NCI-H748 treated with DMSO at 0.1 percent for 48 hours (cell line): ENCODE measurements around the gene SIRPD.

Source experiments
- DNase-seq: peaks from one replicate; lab custom pipeline; 2025; lab: John Stamatoyannopoulos, UW

The SIRPD gene

DNA sequence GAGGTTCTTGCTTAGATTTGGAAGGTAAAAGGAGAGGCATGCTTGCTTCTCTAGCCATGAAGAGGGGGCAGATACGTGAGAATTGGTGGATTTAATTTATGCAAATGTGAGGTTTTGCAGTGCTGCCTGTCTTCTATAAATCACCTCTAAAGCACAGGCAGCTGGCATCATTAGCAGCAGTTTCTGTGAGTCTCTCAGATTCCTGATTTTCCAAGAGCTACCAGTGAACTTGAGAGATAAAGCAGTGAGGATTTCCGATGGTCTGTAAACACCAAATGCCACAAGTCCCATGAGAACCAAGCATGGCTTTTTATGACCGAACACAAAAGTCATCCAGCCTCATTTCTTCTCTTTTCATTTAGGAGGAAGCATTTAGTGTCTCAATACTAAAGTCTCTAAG, 63.1 kb downstream of the SIRPD start:
- no peak for DNase-seq

DNA sequence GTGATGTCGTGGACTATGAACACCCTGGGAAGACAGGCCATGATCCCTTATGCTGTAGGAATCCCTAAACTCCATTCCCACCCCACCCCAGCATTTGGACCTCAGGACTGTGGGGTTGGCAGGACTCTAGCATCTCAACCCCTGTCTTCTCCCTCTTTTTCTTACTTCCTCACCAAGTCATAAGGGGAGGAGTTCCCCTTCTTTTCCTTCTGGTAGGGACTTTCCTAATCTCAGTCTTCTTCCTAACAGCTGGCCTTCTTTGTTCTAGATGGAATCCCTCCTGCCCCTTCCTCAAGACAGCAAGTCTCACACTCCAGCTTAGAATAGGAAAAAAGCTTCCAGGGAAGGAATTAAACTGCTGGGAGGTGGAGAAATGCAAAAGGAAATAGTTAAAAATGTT, 64.0 kb downstream of the SIRPD start:
- no peak for DNase-seq

DNA sequence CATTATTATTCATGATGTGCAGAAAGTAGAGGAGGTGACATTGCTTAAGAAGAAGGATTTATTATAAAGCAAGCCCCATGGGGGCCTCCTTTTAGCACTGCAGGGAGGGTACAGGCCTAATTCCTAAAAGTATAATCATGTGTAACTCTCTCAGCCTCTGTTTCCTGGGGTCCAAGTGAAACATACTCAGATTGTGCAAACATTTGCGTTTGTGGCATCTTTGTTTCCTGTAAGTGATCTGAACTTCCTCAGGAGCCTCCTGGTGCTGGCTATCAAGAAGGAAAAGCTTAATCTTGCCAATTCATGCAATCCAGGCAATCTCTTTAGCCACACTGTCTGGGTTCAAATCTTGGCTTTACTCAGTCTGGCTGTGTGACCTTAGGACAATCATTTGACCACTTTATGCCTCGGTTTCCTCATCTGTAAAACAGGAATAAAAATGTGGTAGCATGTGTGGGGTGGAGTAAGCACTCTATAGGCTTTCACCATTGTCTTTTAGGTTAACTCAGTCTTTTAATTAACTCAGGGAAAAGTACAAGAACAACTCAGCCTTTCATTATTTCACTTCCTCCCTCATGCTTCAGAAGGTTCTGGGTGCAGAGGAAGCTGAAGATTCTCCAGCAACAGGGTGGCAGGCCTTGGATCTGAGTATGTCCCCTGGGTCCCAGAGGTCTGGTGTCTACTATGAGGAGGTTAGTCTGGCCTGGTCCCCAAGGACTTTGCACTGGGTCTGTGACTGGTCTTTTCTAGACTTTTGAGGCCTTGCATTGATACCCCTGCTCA, 65.5 kb downstream of the SIRPD start:
- no peak for DNase-seq

DNA sequence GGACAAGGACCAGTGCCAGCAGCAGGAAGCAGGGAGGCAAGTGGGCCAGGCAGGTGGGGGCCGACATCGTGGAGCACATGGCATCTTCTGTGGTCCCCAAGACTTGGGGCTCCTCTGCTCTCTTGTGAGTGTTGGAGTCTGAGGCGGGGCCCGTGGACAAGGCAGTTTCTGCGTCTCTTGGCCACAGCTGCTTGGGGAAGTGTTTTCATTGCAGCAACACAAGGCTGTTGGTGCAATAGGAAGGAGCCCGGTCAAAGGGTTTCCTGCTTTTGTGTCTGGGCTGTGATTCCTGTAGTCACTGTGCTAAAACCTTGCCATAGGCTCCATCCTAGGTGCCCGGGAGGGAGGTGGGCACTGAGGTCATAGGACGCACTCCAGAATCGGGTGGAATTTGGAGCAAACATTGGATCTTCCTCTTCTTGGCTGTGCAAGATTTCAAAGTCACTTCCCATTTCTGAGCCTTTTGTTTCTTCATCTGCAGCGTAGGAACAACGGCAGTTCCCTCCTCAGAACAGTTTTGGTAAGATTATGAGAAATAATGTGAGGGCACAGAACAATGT, 66.1 kb downstream of the SIRPD start, which contains the start of gene SIRPB2:
SIRPB2 (minus strand) TSS at position 140 of the 560 bp plus-strand sequence; CDS start at position 79, 61 bp downstream.
- DNase-seq: no peak

GRCh38 chr20:1490643-1491195, 66.8 kb downstream of the SIRPD start:
- no peak for DNase-seq

- DNase-seq: no peak
Observed at GRCh38 chr20:1489764-1490436, 67.6 kb downstream of the SIRPD start.

DNA sequence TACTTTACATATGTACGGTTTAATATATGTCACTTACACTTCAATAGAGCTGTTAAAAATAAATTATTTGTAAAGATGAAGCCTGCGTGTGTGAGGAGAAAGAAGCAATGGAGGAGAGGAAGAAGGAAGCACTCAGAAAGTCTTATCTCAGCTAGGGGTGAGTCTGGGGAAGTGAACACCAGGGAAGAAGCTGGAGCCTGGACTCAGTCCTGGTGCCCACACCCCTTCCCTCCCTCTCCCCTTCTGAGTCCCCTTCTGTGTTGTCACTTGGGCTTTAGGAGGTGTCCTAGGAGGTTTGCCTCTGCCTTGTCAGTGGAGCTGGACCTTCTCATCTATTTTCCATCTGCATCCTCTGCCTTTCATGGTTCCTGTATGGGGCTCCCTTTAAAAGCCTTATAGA, 68.2 kb downstream of the SIRPD start:
- DNase-seq: no peak

GRCh38 chr20:1486566-1486965, 70.9 kb downstream of the SIRPD start:
- DNase-seq: no peak

DNA sequence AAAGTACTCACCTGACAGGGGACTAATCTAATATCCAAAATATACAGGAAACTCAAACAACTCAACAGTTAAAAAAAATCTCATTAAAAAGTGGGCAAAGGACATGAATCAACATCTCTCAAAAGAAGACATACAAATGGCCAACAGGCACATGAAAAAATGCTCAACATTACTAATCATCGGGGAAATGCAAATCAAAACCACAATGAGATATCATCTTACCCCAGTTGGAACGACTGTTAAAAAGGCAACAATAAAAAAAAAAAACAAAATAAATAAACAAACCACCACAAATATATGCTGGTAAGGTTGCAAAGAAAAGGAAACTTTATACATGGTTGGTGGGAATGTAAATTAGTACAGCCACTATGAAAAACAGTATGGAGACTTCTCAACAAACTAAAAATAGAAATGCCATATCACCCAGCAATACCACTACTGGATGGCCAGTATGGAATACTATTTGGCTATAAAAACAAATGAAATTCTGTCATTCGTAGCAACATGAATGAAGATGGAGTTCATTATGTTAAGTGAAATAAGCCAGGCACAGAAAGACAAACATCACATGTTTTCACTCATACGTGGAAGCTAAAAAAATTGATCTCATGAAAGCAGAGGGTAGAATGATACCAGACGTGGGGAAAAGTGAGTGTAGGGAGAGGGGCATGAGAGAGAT, 72.9 kb downstream of the SIRPD start:
- no peak for DNase-seq
